ENCODE data around the gene C17orf67. TPM values are rescaled to one million over a fixed set of nuclear protein-coding genes. Genes with fewer than 3 reads are reported as not detected.
A peak's percentile ranks its signal among the peaks of the same experiment; 100 is the strongest.

The C17orf67 gene
- total RNA-seq, 1 experiment from 2014 or later = 1.0 TPM

GRCh38 chr17:56798916-56799315, 34.8 kb downstream of the C17orf67 start:
- Histone ChIP-seq H4K5ac (ENCODE audit: insufficient read length, low read depth, low read length) (no peak overlapping the region), H3K23me2 (ENCODE audit: insufficient read length, low read depth, low read length, poor library complexity, severe bottlenecking) (no peaks in the 10 kb centered on the region), H3K4me1 (ENCODE audit: insufficient read depth, low read length) (peaks cover 2% of the 10 kb centered on the region; the same call in 1 of the 2 replicates), H3K18ac (ENCODE audit: insufficient read length, low read depth, low read length) (no peak overlapping the region), H3T11ph (ENCODE audit: low read length) (no peak overlapping the region), H2BK12ac (ENCODE audit: insufficient read length, low read depth, low read length) (no peak overlapping the region), H3K14ac (ENCODE audit: insufficient read depth, low read length) (no peak overlapping the region), H2AK5ac (ENCODE audit: insufficient read length, low read length) (no peak overlapping the region), H3K4ac (ENCODE audit: low read depth, low read length) (no peak overlapping the region), H3K9me3 (ENCODE audit: control insufficient read depth, low read depth, low read length) (no peaks in the 10 kb centered on the region), H3K79me1 (ENCODE audit: insufficient read depth, low read depth, low read length, poor library complexity, severe bottlenecking) (no peaks in the 10 kb centered on the region), H3K9ac (ENCODE audit: extremely low read depth, insufficient read length, low read length) (no peak overlapping the region), H2BK15ac (ENCODE audit: low read depth, low read length) (no peak overlapping the region), H3K56ac (ENCODE audit: insufficient read length, low read depth, low read length) (no peak overlapping the region), H4K20me1 (ENCODE audit: control insufficient read depth, insufficient read depth, insufficient read length) (no peaks in the 10 kb centered on the region), H4K8ac (replicated peaks; ENCODE audit: insufficient read length, low read depth, low read length) (no peak overlapping the region), H4K91ac (ENCODE audit: insufficient read length, low read depth, low read length) (no peak overlapping the region), H2BK120ac (ENCODE audit: low read depth, low read length, poor library complexity, severe bottlenecking) (no peak overlapping the region), H3K23ac (ENCODE audit: insufficient read length, low read depth, low read length) (no peak overlapping the region), H3K27ac (ENCODE audit: insufficient read length, low read depth, low read length) (no peak overlapping the region), H3K79me2 (ENCODE audit: insufficient read depth, low read length) (no peaks in the 10 kb centered on the region), H2AFZ (ENCODE audit: low read length) (no peak overlapping the region), H3K4me2 (ENCODE audit: insufficient read depth, insufficient read length, low read length) (peak overlapping the region; percentile 58), H2BK5ac (ENCODE audit: insufficient read length, low read length) (no peak overlapping the region), H3K27me3 (ENCODE audit: insufficient read depth, low read length) (no peaks in the 10 kb centered on the region), H2BK20ac (ENCODE audit: low read depth, low read length, poor library complexity, severe bottlenecking) (no peak overlapping the region)
- no peak overlapping the region for H3K4me3 Mint-ChIP-seq
- peaks cover 7 to 15% of the 10 kb centered on the region in 2 experiments for H3K4me1 Mint-ChIP-seq
- no CpG with 5 or more reads among the region's 4 CpGs for WGBS (ENCODE audit: extremely low coverage, insufficient read length, low lambda C conversion rate)
- peak; percentile 83 for DNase-seq
- H3K27me3 Mint-ChIP-seq (ENCODE audit: low read depth) = peaks cover 3% of the 10 kb centered on the region
- H3K27ac Mint-ChIP-seq = 0 out of 7 replicates have a peak overlapping the region, but pooled peaks of 1 of the 3 experiments have one; percentile 31
- no peaks in the 10 kb centered on the region for H3K36me3 Mint-ChIP-seq (ENCODE audit: insufficient read depth in 1 of 3, low read depth in 3 of 3)
- H3K9me3 Mint-ChIP-seq = no peaks in the 10 kb centered on the region; a peak in 1 of 5 replicates
- no peak for TF ChIP-seq CTCF (conservative IDR thresholded peaks at IDR 0.05)

All from H9 (cell line).